Ishikawa (cell line): Measurements from ENCODE around the gene COPS9.

Source experiments
- CEBPB ChIP-seq: IDR thresholded peaks from 2 replicates; pipeline ENCODE4 v1.6.1; 2012
- CREB1 ChIP-seq: IDR thresholded peaks from 2 replicates; pipeline ENCODE4 v1.6.1; 2012; ENCODE audit warnings: low read depth
- EGR1 ChIP-seq: IDR thresholded peaks from 2 replicates; pipeline ENCODE4 v1.6.1; 2012
- EP300 ChIP-seq: IDR thresholded peaks from 2 replicates; pipeline ENCODE4 v1.6.1; 2012; ENCODE audit warnings: borderline replicate concordance
- FOXM1 ChIP-seq: IDR thresholded peaks from 2 replicates; pipeline ENCODE4 v1.6.1; 2012; ENCODE audit warnings: low read depth, borderline replicate concordance
- NFIC ChIP-seq: IDR thresholded peaks from 2 replicates; pipeline ENCODE4 v1.6.1; 2012
- RAD21 ChIP-seq: IDR thresholded peaks from 2 replicates; pipeline ENCODE4 v1.6.1; 2012; ENCODE audit warnings: low read depth
- YY1 ChIP-seq: IDR thresholded peaks from 2 replicates; pipeline ENCODE4 v1.6.1; 2012; ENCODE audit warnings: low read depth
- ZBTB7A ChIP-seq: IDR thresholded peaks from 2 replicates; pipeline ENCODE4 v1.6.1; 2012; ENCODE audit warnings: low read depth
- TF ChIP-seq, protein P1 (sequence below): IDR thresholded peaks from 2 replicates; pipeline ENCODE4 v1.6.1; 2012
- TF ChIP-seq, protein P2 (sequence below): IDR thresholded peaks from 2 replicates; pipeline ENCODE4 v1.6.1; 2012
- TF ChIP-seq, protein P3 (sequence below): IDR thresholded peaks from 2 replicates; pipeline ENCODE4 v1.6.1; 2012; ENCODE audit warnings: low read depth, mild to moderate bottlenecking

DNA sequence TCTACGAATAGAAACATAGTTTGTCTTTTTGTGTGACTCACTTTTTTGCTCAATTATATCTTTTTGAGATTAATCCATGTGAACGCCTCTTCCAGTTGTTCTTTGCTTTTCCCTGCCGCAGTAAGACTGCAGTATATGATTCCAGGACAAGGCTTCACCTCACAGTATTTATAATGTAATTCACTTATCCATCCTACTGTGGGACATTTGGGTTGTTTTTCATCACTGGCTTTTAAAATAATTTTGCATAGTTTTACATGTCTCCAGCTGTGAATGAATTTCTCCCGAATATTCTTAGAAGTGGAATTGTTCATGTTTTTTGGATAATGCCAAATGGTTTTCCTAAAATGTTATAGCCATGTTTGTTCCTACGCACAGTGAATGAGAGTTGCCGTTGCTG lies 21.9 kb downstream of the COPS9 start:
- TF ChIP-seq RAD21 (no peak), FOXM1 (no peak), YY1 (no peak), EP300 (no peak), CEBPB (no peak), CREB1 (no peak), NFIC (no peak), ZBTB7A (no peak), EGR1 (no peak)
- TF ChIP-seq, protein P1, sequence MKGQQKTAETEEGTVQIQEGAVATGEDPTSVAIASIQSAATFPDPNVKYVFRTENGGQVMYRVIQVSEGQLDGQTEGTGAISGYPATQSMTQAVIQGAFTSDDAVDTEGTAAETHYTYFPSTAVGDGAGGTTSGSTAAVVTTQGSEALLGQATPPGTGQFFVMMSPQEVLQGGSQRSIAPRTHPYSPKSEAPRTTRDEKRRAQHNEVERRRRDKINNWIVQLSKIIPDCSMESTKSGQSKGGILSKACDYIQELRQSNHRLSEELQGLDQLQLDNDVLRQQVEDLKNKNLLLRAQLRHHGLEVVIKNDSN: no peak
- TF ChIP-seq, protein P2, sequence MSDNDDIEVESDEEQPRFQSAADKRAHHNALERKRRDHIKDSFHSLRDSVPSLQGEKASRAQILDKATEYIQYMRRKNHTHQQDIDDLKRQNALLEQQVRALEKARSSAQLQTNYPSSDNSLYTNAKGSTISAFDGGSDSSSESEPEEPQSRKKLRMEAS: no peak
- TF ChIP-seq, protein P3, sequence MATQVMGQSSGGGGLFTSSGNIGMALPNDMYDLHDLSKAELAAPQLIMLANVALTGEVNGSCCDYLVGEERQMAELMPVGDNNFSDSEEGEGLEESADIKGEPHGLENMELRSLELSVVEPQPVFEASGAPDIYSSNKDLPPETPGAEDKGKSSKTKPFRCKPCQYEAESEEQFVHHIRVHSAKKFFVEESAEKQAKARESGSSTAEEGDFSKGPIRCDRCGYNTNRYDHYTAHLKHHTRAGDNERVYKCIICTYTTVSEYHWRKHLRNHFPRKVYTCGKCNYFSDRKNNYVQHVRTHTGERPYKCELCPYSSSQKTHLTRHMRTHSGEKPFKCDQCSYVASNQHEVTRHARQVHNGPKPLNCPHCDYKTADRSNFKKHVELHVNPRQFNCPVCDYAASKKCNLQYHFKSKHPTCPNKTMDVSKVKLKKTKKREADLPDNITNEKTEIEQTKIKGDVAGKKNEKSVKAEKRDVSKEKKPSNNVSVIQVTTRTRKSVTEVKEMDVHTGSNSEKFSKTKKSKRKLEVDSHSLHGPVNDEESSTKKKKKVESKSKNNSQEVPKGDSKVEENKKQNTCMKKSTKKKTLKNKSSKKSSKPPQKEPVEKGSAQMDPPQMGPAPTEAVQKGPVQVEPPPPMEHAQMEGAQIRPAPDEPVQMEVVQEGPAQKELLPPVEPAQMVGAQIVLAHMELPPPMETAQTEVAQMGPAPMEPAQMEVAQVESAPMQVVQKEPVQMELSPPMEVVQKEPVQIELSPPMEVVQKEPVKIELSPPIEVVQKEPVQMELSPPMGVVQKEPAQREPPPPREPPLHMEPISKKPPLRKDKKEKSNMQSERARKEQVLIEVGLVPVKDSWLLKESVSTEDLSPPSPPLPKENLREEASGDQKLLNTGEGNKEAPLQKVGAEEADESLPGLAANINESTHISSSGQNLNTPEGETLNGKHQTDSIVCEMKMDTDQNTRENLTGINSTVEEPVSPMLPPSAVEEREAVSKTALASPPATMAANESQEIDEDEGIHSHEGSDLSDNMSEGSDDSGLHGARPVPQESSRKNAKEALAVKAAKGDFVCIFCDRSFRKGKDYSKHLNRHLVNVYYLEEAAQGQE: no peak
